OCI-LY1 (cell line): ENCODE data around the gene KIAA2012.

Experiments used
- H2AFZ ChIP-seq: fragments of 200-600 bp; sonication (generic), shearing (Covaris generic); 2 replicates; pipeline ENCODE4 v1.6.0; 2014; ENCODE audit warnings: antibody characterized with exemption, mild to moderate bottlenecking, low read length
- H3F3A ChIP-seq: fragments of 200-600 bp; sonication (generic), shearing (Covaris generic); 2 replicates; pipeline ENCODE4 v1.6.0; 2014; ENCODE audit warnings: mild to moderate bottlenecking, antibody characterized with exemption, low read length, moderate library complexity; ENCODE audit not compliant: insufficient read depth
- H3K27ac ChIP-seq: fragments of 200-600 bp; sonication (generic); 2 replicates; pipeline ENCODE4 v1.5.1; 2014; ENCODE audit warnings: low read length, mixed run types, mild to moderate bottlenecking, low read depth; ENCODE audit not compliant: poor library complexity, severe bottlenecking
- H3K27me3 ChIP-seq: fragments of 200-600 bp; sonication (generic); 2 replicates; pipeline ENCODE4 v1.6.0; 2014; ENCODE audit warnings: antibody characterized with exemption, mild to moderate bottlenecking, low read length, moderate library complexity; ENCODE audit not compliant: insufficient read depth
- H3K36me3 ChIP-seq: fragments of 200-600 bp; sonication (generic); 2 replicates; pipeline ENCODE4 v1.6.1; 2014; ENCODE audit warnings: mild to moderate bottlenecking, antibody characterized with exemption, low read length, moderate library complexity, mixed read lengths; ENCODE audit not compliant: insufficient read depth
- H3K4me1 ChIP-seq: fragments of 200-600 bp; sonication (generic); 2 replicates; pipeline ENCODE4 v1.5.1; 2014; ENCODE audit warnings: mild to moderate bottlenecking, low read length, moderate library complexity; ENCODE audit not compliant: insufficient read depth, severe bottlenecking
- H3K4me2 ChIP-seq: fragments of 200-600 bp; sonication (generic), shearing (Covaris generic); 2 replicates; pipeline ENCODE4 v1.6.1; 2014; ENCODE audit warnings: low read length
- H3K4me3 ChIP-seq: fragments of 200-600 bp; sonication (generic); 2 replicates; pipeline ENCODE4 v1.5.1; 2014; ENCODE audit warnings: low read length, low read depth, mild to moderate bottlenecking, mixed read lengths; ENCODE audit not compliant: poor library complexity, severe bottlenecking
- H3K79me2 ChIP-seq: fragments of 200-600 bp; shearing (Covaris generic); 2 replicates; pipeline ENCODE4 v1.6.1; 2016; ENCODE audit warnings: mixed run types, low read length, mixed read lengths; ENCODE audit not compliant: insufficient read depth
- H3K9ac ChIP-seq: fragments of 200-600 bp; sonication (generic), shearing (Covaris generic); 2 replicates; pipeline ENCODE4 v1.6.1; 2014; ENCODE audit warnings: mild to moderate bottlenecking, low read length, mixed read lengths
- H3K9me2 ChIP-seq: fragments of 200-600 bp; sonication (generic), shearing (Covaris generic); 2 replicates; pipeline ENCODE4 v1.6.1; 2014; ENCODE audit warnings: low read depth, mild to moderate bottlenecking, low read length, mixed read lengths
- H3K9me3 ChIP-seq: fragments of 200-600 bp; shearing (Covaris generic); 2 replicates; pipeline ENCODE4 v1.6.1; 2014; ENCODE audit warnings: low read length, mixed read lengths
- H4K20me1 ChIP-seq: fragments of 200-600 bp; sonication (generic), shearing (Covaris generic); 2 replicates; pipeline ENCODE4 v1.6.0; 2016; ENCODE audit warnings: mild to moderate bottlenecking, low read length; ENCODE audit not compliant: insufficient read depth
- CTCF ChIP-seq: fragments of 200-600 bp; sonication (generic), shearing (Covaris generic); IDR thresholded peaks from 2 replicates; pipeline ENCODE4 v1.5.1; 2017; ENCODE audit warnings: mild to moderate bottlenecking, antibody characterized with exemption, low read length, moderate library complexity, mixed read lengths
- EZH2 ChIP-seq: fragments of 200-600 bp; sonication (generic), shearing (Covaris generic); IDR thresholded peaks from 2 replicates; pipeline ENCODE4 v1.8.0; 2017; ENCODE audit warnings: borderline replicate concordance, mixed run types, mild to moderate bottlenecking, antibody characterized with exemption, low read length, moderate library complexity, mixed read lengths

Gene KIAA2012

GRCh38 chr2:202109139-202109736, 36.2 kb downstream of the KIAA2012 start:
- Histone ChIP-seq H3K27ac (no peak overlapping the region), H3K4me2 (no peak overlapping the region), H3F3A (no peaks in the 10 kb centered on the region), H3K9ac (no peak overlapping the region), H3K79me2 (no peaks in the 10 kb centered on the region), H3K9me2 (no peaks in the 10 kb centered on the region), H3K36me3 (no peaks in the 10 kb centered on the region), H2AFZ (no peak overlapping the region), H4K20me1 (no peaks in the 10 kb centered on the region), H3K27me3 (peaks cover 8% of the 10 kb centered on the region; the same call in 1 of the 2 replicates), H3K4me3 (no peak overlapping the region), H3K4me1 (no peaks in the 10 kb centered on the region), H3K9me3 (no peaks in the 10 kb centered on the region)
- TF ChIP-seq CTCF = no peak; the same call in 1 of the 2 replicates
- TF ChIP-seq EZH2 = no peak

- peaks cover 8% of the 10 kb centered on the region; the same call in 1 of the 2 replicates for H3K27me3 ChIP-seq
- no peaks in the 10 kb centered on the region for H4K20me1 ChIP-seq
- no peak overlapping the region for H3K27ac ChIP-seq
- no peak overlapping the region for H3K4me3 ChIP-seq
- H3K9me3 ChIP-seq = no peaks in the 10 kb centered on the region
- no peak overlapping the region for H2AFZ ChIP-seq
- no peak for TF ChIP-seq EZH2
- TF ChIP-seq CTCF = peak; percentile 28
- H3K9ac ChIP-seq = no peak overlapping the region
- no peaks in the 10 kb centered on the region for H3K36me3 ChIP-seq
- no peaks in the 10 kb centered on the region for H3F3A ChIP-seq
- H3K4me1 ChIP-seq = no peaks in the 10 kb centered on the region
- no peaks in the 10 kb centered on the region for H3K79me2 ChIP-seq
- H3K9me2 ChIP-seq = no peaks in the 10 kb centered on the region
- no peak overlapping the region for H3K4me2 ChIP-seq
Observed at GRCh38 chr2:202109737-202110184, 36.7 kb downstream of the KIAA2012 start.

- Histone ChIP-seq H3K4me3 (no peak overlapping the region), H3K4me2 (no peak overlapping the region), H3F3A (no peaks in the 10 kb centered on the region), H3K27ac (no peak overlapping the region), H3K27me3 (peaks cover 8% of the 10 kb centered on the region; the same call in 1 of the 2 replicates), H3K4me1 (no peaks in the 10 kb centered on the region), H3K9me2 (no peaks in the 10 kb centered on the region), H3K79me2 (no peaks in the 10 kb centered on the region), H4K20me1 (no peaks in the 10 kb centered on the region), H3K9me3 (no peaks in the 10 kb centered on the region), H3K36me3 (no peaks in the 10 kb centered on the region), H3K9ac (no peak overlapping the region), H2AFZ (no peak overlapping the region)
- TF ChIP-seq CTCF (no peak), EZH2 (no peak)
Observed at GRCh38 chr2:202110491-202110890, 37.4 kb downstream of the KIAA2012 start.
